ENCODE results near the gene PNMA1. TPM values are rescaled to one million over a fixed set of nuclear protein-coding genes. Genes with fewer than 3 reads are reported as not detected.

Gene PNMA1
- total RNA-seq, 1 experiment from 2014 or later, result 43.3 TPM

DNA sequence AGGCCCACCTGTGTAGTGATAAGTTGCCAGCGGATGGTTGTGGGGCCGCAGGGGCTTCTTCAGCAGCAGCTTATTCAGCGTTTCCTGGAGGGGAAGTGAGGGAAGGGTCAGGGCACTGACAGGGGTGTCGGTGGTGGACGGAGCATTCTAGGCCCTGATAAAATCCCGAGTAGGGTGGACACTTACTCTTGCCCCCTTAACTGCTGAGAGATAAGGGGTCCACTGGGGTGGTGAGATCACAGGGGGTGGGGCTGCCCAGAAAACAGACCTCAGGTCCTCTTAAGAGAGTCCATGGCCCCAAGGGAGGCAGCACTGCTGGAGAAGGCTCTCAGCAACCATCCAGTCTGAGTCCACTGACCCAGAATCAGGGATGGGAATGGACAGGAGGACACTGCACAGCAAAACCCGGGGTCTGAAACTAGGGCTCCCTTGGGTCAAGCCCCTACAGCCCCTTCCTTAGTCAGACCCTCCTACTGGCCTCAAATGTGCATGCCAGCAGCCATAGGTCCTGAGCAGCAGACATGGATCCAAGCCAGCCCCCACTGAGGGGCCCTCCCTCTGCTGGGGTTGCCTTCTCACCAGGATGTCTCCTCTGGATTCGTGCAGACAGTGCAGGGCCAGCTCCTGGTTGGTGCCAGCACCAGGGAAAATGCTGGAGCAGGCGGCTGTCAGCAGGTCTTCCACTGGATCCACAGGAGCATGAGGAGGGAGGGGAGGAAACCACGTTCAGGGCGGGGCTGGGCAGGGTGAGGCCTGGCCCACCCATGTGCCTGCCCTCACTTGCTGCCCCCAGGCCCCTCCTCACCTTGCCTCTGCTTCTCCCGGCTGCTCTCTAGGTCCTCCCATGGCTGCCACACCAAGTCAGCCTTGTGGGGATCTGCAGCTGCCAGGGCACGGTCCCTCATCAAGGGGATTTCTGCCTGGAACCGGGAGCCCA lies 12.1 kb upstream of the PNMA1 start:
- Mint-ChIP-seq H3K9me3 (ENCODE audit: unreplicated experiment) (no peaks in the 10 kb centered on the region), H3K36me3 (ENCODE audit: insufficient read depth, unreplicated experiment) (peaks cover 93% of the 10 kb centered on the region), H3K27me3 (ENCODE audit: insufficient read depth, unreplicated experiment) (no peaks in the 10 kb centered on the region), H3K4me1 (ENCODE audit: insufficient read depth, unreplicated experiment) (peaks cover 40% of the 10 kb centered on the region), H3K4me3 (ENCODE audit: unreplicated experiment) (peak overlapping the region; percentile 36), H3K27ac (ENCODE audit: low read depth, unreplicated experiment) (peak overlapping the region; percentile 90)
- POLR2A ChIA-PET, result interaction anchor here (0.7 to 10.4 kb wide), 5 partner anchors 17 to 99 kb away, joined by 3 to 189 read pairs (median 15); a partner anchor contains a TSS
- DNase-seq (ENCODE audit: unreplicated experiment), result no peak
- intact Hi-C loops (cut with micrococcal nuclease), result no loop called here
- CTCF ChIA-PET, result interaction anchor here (0.7 to 5.1 kb wide), 7 partner anchors 12 to 101 kb away, joined by 3 to 68 read pairs (median 9); no protein-coding TSS in a partner anchor
- TF ChIP-seq, protein P1, sequence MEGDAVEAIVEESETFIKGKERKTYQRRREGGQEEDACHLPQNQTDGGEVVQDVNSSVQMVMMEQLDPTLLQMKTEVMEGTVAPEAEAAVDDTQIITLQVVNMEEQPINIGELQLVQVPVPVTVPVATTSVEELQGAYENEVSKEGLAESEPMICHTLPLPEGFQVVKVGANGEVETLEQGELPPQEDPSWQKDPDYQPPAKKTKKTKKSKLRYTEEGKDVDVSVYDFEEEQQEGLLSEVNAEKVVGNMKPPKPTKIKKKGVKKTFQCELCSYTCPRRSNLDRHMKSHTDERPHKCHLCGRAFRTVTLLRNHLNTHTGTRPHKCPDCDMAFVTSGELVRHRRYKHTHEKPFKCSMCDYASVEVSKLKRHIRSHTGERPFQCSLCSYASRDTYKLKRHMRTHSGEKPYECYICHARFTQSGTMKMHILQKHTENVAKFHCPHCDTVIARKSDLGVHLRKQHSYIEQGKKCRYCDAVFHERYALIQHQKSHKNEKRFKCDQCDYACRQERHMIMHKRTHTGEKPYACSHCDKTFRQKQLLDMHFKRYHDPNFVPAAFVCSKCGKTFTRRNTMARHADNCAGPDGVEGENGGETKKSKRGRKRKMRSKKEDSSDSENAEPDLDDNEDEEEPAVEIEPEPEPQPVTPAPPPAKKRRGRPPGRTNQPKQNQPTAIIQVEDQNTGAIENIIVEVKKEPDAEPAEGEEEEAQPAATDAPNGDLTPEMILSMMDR (IDR thresholded peaks at IDR 0.05; ENCODE audit: unreplicated experiment), result no peak
- no TSS peak for BruUV-seq (replicated peaks)

DNA sequence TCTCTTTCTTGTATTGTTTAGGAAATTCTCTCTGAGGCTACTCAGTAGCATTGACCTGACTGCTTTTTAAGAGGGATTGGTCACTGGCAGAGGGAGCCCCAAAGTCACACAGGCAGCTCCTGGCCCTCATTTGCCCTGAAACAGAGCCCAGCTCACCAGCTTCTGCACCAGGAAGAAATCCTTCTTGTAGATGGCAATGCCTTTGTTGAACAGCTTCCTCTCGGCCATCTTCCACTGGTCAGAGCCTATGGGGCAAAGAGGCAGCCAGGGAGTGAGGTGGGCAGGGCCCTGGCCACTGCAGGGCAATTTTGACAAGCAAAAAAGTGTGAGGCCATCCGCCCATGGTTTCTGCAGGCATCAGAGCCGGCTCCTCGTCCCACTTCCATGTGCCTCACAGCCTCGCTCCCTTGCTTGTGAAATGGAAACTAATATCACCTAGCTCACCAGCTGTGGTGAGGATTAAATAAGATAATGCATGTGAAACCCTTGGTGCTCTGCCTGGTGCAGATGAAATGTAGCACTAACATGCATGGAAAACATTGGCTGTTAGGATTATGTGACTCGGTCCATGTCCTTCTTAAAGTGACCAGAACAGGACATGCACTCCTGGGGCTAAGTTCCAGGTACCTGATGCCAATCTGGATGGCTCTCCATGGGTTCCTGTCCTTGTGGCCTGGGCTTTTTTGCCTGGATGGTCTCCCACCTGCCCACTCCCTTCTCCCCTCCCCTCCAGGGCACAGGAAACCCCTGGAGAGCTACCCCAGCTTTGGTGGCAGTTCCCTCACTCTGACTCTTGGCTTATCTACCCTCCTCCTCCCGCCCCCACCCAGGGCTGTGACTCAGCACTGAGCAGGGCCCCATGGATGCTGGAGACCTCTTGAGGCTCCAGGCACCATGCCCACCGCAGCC lies 11.2 kb upstream of the PNMA1 start:
- CTCF ChIA-PET, result interaction anchor here (0.6 to 4.9 kb wide), 6 partner anchors 13 to 324 kb away, joined by 3 to 68 read pairs (median 6); no protein-coding TSS in a partner anchor
- BruUV-seq (replicated peaks), result no TSS peak

DNA sequence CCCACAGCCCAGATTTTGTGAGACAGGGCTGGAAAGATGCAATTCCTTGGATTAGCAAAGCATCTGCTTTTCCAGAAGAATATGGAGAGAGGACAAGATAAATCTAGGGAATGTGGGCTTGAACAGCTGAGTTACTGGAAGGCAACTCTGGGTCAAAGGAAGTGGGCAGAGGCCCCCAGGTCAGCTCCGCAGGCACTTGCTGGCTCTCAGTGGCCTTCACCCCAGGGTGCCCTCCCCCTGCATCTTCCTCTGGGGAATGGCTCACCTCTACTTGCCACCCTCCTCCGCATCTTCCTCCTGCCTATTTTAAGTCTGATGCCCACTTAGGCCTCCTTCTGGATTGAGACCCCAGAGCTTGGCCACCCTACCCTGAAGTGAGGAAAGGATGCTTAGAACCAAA lies 10.5 kb upstream of the PNMA1 start:
- POLR2A ChIA-PET, result interaction anchor here (0.6 to 10.4 kb wide), 18 partner anchors 9 to 293 kb away, joined by 3 to 189 read pairs (median 4); partner anchors contain the start of genes COQ6, FAM161B, PNMA1 and PTGR2
- Mint-ChIP-seq H3K4me3 (ENCODE audit: unreplicated experiment) (peak overlapping the region; percentile 64), H3K27ac (ENCODE audit: low read depth, unreplicated experiment) (peak overlapping the region; percentile 90), H3K4me1 (ENCODE audit: insufficient read depth, unreplicated experiment) (peaks cover 40% of the 10 kb centered on the region), H3K27me3 (ENCODE audit: insufficient read depth, unreplicated experiment) (no peaks in the 10 kb centered on the region), H3K36me3 (ENCODE audit: insufficient read depth, unreplicated experiment) (peaks cover 97% of the 10 kb centered on the region), H3K9me3 (ENCODE audit: unreplicated experiment) (no peaks in the 10 kb centered on the region)
- CTCF ChIA-PET, result interaction anchor here (0.6 to 3.1 kb wide), 3 partner anchors 14 to 324 kb away, joined by 3 to 16 read pairs (median 9); no protein-coding TSS in a partner anchor
- intact Hi-C loops (cut with micrococcal nuclease), result loop anchor here (1.0 to 5.0 kb wide), 3 partner anchors 10 to 314 kb away; partner anchors contain the start of genes PNMA1 and ZNF410
- TF ChIP-seq, protein P1 (IDR thresholded peaks at IDR 0.05; ENCODE audit: unreplicated experiment), result no peak
- no TSS peak for BruUV-seq (replicated peaks)
- DNase-seq (ENCODE audit: unreplicated experiment), result no peak

More for the DNA sequence above, 11.2 kb upstream of the PNMA1 start:
- peaks cover 40% of the 10 kb centered on the region for H3K4me1 Mint-ChIP-seq (ENCODE audit: insufficient read depth, unreplicated experiment)
- peak; percentile 42 for DNase-seq (ENCODE audit: unreplicated experiment)
- no peaks in the 10 kb centered on the region for H3K9me3 Mint-ChIP-seq (ENCODE audit: unreplicated experiment)
- H3K27me3 Mint-ChIP-seq (ENCODE audit: insufficient read depth, unreplicated experiment), result no peaks in the 10 kb centered on the region
- POLR2A ChIA-PET, result interaction anchor here (0.7 to 10.4 kb wide), 9 partner anchors 9 to 97 kb away, joined by 3 to 189 read pairs (median 13); partner anchors contain the start of gene PNMA1
- H3K27ac Mint-ChIP-seq (ENCODE audit: low read depth, unreplicated experiment), result peak overlapping the region; percentile 90
- peaks cover 96% of the 10 kb centered on the region for H3K36me3 Mint-ChIP-seq (ENCODE audit: insufficient read depth, unreplicated experiment)
- peak overlapping the region; percentile 64 for H3K4me3 Mint-ChIP-seq (ENCODE audit: unreplicated experiment)
- intact Hi-C loops (cut with micrococcal nuclease), result loop anchor here (2.0 kb wide), 1 partner anchor 313 kb away; no protein-coding TSS in a partner anchor
- TF ChIP-seq, protein P1 (IDR thresholded peaks at IDR 0.05; ENCODE audit: unreplicated experiment), result no peak
